Activated CD8-positive, alpha-beta T cell treated with anti-CD3 and anti-CD28 coated beads for 36 hours (primary cell): ENCODE data around the gene UGGT1. TPM values are rescaled to one million over a fixed set of nuclear protein-coding genes. Genes with fewer than 3 reads are reported as not detected.
"Not testable (repeated sequence)": the region's sequence is repeated elsewhere in the genome, so short reads cannot be mapped to it uniquely, and the experiment has no call there.

Experiments used
- ATAC-seq: fragments of 200-7000 bp; cut with Tn5 transposase; one replicate; pipeline ENCODE4 v1.10.0; 2021; ENCODE audit warnings: mild to moderate bottlenecking, moderate library complexity
- CTCF ChIA-PET: fragments of 350-600 bp; sonication (Branson Sonifier 250); formaldehyde crosslinking; loops from one replicate; lab custom pipeline; 2021; ENCODE audit warnings: antibody characterized with exemption; lab: Charles Lee
- POLR2A ChIA-PET: fragments of 350-600 bp; sonication (Branson Sonifier 250); formaldehyde crosslinking; loops from one replicate; lab custom pipeline; 2021; ENCODE audit warnings: antibody characterized with exemption; lab: Charles Lee
- DNase-seq: peaks from one replicate; pipeline ENCODE4 v3.0.0-alpha.2; 2020
- H3K27ac Mint-ChIP-seq: one replicate; pipeline ENCODE4 v1.8.0; 2021; ENCODE audit warnings: mild to moderate bottlenecking, mixed read lengths
- H3K27me3 Mint-ChIP-seq: one replicate; pipeline ENCODE4 v1.8.0; 2021; ENCODE audit warnings: mixed read lengths
- H3K36me3 Mint-ChIP-seq: one replicate; pipeline ENCODE4 v1.8.0; 2021; ENCODE audit warnings: low read depth, mixed read lengths
- H3K4me1 Mint-ChIP-seq: one replicate; pipeline ENCODE4 v1.8.0; 2021; ENCODE audit warnings: low read depth, mixed read lengths
- H3K4me3 Mint-ChIP-seq: one replicate; pipeline ENCODE4 v1.8.0; 2021; ENCODE audit warnings: mild to moderate bottlenecking, moderate library complexity, mixed read lengths
- H3K9me3 Mint-ChIP-seq: one replicate; pipeline ENCODE4 v1.8.0; 2021; ENCODE audit warnings: mixed read lengths
- intact Hi-C: fragments of 100-400 bp; cut with micrococcal nuclease; formaldehyde crosslinking; loops from one replicate; pipeline ENCODE4 v1.10.0; 2022
- total RNA-seq, 2 experiments: library from RNA; stranded (reverse); gene quantifications; one replicate each; pipeline ENCODE4 v1.2.3, GENCODE V29; 2021
- TF ChIP-seq, protein P1 (sequence below): fragments of 200-600 bp; IDR thresholded peaks from one replicate; pipeline ENCODE4 v1.8.0; 2022; ENCODE audit warnings: antibody characterized with exemption, mild to moderate bottlenecking

The UGGT1 gene
- total RNA-seq, 2 experiments from 2014 or later = 47.7 to 51.6 TPM

DNA sequence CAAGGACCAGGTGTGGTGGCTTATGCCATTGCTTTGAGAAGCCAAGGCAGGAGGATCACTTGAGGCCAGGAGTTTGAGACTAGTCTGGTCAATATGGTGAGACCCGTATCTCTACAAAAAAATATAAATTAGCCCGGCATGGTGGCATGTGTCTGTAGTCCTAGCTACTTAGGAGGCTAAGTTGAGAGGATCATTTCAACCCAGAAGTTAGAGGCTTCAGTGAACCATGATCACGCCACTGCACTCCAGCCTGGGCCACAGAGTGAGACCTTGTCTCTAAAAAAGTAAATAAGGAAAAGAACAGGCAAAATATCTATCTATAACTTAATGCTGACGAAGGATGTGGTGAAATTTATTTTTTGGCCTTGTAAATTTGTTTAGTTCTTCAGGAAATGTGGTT is 78.1 kb downstream of the UGGT1 start:
- DNase-seq (no peak), ATAC-seq (no peak)
- Mint-ChIP-seq H3K27ac (no peak overlapping the region), H3K4me3 (no peak overlapping the region), H3K27me3 (no peaks in the 10 kb centered on the region), H3K9me3 (no peaks in the 10 kb centered on the region), H3K4me1 (peaks cover 17% of the 10 kb centered on the region), H3K36me3 (peaks cover 62% of the 10 kb centered on the region)
- TF ChIP-seq, protein P1, sequence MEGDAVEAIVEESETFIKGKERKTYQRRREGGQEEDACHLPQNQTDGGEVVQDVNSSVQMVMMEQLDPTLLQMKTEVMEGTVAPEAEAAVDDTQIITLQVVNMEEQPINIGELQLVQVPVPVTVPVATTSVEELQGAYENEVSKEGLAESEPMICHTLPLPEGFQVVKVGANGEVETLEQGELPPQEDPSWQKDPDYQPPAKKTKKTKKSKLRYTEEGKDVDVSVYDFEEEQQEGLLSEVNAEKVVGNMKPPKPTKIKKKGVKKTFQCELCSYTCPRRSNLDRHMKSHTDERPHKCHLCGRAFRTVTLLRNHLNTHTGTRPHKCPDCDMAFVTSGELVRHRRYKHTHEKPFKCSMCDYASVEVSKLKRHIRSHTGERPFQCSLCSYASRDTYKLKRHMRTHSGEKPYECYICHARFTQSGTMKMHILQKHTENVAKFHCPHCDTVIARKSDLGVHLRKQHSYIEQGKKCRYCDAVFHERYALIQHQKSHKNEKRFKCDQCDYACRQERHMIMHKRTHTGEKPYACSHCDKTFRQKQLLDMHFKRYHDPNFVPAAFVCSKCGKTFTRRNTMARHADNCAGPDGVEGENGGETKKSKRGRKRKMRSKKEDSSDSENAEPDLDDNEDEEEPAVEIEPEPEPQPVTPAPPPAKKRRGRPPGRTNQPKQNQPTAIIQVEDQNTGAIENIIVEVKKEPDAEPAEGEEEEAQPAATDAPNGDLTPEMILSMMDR = no peak
- intact Hi-C loops = no loop called here
- ChIA-PET POLR2A (no interaction called here), CTCF (interaction anchor here (1.2 to 1.7 kb wide), 2 partner anchors 10 to 16 kb away, joined by 4 read pairs; no protein-coding TSS in a partner anchor)

DNA sequence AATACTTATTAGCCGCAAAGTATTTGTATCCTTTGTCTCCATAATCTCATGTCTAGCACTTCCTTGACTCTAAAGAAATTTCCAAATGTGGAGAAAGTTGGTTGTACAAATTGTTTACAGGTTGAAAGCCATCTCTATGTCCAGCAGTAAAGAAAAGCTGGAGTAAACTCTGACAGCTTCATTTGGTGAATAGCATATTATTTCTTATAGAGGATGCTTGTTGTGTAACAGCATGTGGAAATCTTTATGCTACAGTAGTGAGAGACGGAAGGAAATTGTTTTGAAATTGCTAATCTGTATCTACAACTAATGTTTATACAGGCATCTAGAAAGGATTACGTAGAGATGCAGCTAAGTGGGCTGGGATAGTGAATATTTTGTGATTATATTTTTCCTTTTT is 78.5 kb downstream of the UGGT1 start:
- Mint-ChIP-seq H3K4me1 (peaks cover 17% of the 10 kb centered on the region), H3K27me3 (no peaks in the 10 kb centered on the region), H3K9me3 (no peaks in the 10 kb centered on the region), H3K36me3 (peaks cover 60% of the 10 kb centered on the region), H3K27ac (no peak overlapping the region), H3K4me3 (no peak overlapping the region)
- ATAC-seq (no peak), DNase-seq (no peak)
- ChIA-PET CTCF (interaction anchor here (1.2 to 1.7 kb wide), 2 partner anchors 9 to 16 kb away, joined by 4 read pairs; no protein-coding TSS in a partner anchor), POLR2A (no interaction called here)
- TF ChIP-seq, protein P1 = no peak
- intact Hi-C loops = no loop called here

DNA sequence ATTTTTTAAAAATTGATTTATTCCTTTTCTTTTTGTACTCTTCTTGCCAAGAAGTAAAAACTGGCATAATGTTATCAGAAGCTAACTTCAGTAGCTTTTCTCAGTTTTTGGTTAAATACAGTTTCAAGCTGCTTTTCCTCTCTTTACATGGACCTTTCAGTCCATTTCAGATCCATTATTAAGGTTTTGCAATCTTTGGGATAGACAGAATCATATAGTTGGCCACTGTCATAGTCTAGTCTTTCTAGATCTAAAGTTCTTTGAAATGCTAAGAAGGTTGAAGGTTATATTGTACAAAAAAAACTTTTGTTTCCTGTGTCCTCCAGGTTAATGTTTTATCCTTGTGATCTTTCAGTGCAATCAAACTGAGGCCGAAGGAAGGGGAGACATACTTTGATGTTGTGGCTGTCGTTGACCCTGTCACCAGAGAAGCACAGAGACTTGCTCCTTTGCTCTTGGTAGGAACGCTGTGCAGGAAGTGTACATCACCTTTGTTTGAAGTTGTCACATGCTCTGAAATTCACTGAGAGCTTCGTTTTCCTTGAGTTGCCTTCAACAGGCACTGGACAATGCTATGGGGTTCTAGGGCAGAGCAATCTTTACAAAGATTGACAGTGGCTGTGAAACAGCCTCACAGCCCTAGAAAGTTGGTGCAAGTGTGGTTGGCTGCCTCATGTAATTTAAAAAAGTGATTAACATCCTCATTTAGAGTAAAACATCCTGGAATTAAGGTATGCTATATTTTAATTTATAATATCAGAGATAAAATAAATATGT is 79.1 kb downstream of the UGGT1 start:
- TF ChIP-seq, protein P1 = no peak
- H3K4me3 Mint-ChIP-seq = no peak overlapping the region
- H3K4me1 Mint-ChIP-seq = peaks cover 17% of the 10 kb centered on the region
- no peak for DNase-seq
- POLR2A ChIA-PET = interaction anchor here (2.0 kb wide), 1 partner anchor 78 kb away, joined by 6 read pairs; no protein-coding TSS in a partner anchor
- peaks cover 56% of the 10 kb centered on the region for H3K36me3 Mint-ChIP-seq
- H3K27ac Mint-ChIP-seq = no peak overlapping the region
- H3K9me3 Mint-ChIP-seq = no peaks in the 10 kb centered on the region
- ATAC-seq = no peak
- intact Hi-C loops = no loop called here
- CTCF ChIA-PET = interaction anchor here (1.2 to 1.9 kb wide), 3 partner anchors 9 to 15 kb away, joined by 4 read pairs; no protein-coding TSS in a partner anchor
- H3K27me3 Mint-ChIP-seq = no peaks in the 10 kb centered on the region

DNA sequence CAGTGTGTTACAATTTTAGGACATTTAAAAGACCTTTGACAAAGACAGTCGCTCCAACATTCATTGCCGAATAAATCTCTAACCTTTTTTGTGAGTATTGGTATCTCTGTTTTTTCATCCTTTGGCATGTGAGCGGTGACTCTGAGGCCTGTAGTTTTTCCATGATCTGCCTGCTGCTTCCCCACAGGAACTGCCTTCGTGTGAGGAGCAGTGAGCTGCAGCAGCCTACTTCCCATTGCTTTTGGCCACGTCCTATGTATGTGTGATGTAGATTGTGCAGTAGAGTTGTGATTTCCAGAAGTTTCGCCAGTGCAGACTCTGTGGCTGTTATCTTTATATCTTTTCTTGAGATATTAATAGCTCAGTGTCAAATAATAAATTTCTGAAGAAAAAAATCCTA is 79.8 kb downstream of the UGGT1 start:
- ATAC-seq = no peak
- ChIA-PET CTCF (interaction anchor here (1.0 to 1.9 kb wide), 3 partner anchors 11 to 107 kb away, joined by 3 to 5 read pairs (median 4); no protein-coding TSS in a partner anchor), POLR2A (interaction anchor here (2.0 kb wide), 1 partner anchor 79 kb away, joined by 6 read pairs; no protein-coding TSS in a partner anchor)
- Mint-ChIP-seq H3K4me1 (peaks cover 17% of the 10 kb centered on the region), H3K4me3 (no peak overlapping the region), H3K9me3 (no peaks in the 10 kb centered on the region), H3K27ac (no peak overlapping the region), H3K27me3 (no peaks in the 10 kb centered on the region), H3K36me3 (peaks cover 60% of the 10 kb centered on the region)
- intact Hi-C loops = no loop called here
- DNase-seq = no peak
- TF ChIP-seq, protein P1 = no peak

DNA sequence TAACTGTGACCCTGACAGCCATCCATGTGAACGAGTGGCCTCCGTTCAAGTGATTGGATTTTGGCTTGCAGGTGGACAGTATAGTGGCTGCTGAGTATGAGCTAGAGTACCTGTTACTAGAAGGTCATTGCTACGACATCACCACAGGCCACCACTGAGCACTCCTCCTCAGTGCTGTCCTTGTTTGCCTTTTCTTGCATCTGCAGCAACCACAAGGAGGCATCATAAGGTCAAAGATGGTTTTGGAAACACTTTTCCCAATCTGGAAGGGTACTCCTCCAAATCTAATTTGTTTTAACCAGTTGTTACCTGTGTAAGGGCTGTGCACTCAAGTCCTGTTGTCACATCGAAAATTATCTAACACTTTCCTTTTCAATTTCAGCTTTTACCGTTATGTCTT is 81.2 kb downstream of the UGGT1 start:
- TF ChIP-seq, protein P1 = peak; percentile 16
- ATAC-seq (no peak), DNase-seq (no peak)
- H3K4me1 Mint-ChIP-seq = peaks cover 14% of the 10 kb centered on the region
- no peak overlapping the region for H3K27ac Mint-ChIP-seq
- H3K9me3 Mint-ChIP-seq = no peaks in the 10 kb centered on the region
- intact Hi-C loops = no loop called here
- ChIA-PET POLR2A (no interaction called here), CTCF (interaction anchor here (1.7 to 1.9 kb wide), 2 partner anchors 12 to 109 kb away, joined by 4 to 5 read pairs; no protein-coding TSS in a partner anchor)
- H3K27me3 Mint-ChIP-seq = no peaks in the 10 kb centered on the region
- no peak overlapping the region for H3K4me3 Mint-ChIP-seq
- H3K36me3 Mint-ChIP-seq = peaks cover 54% of the 10 kb centered on the region

DNA sequence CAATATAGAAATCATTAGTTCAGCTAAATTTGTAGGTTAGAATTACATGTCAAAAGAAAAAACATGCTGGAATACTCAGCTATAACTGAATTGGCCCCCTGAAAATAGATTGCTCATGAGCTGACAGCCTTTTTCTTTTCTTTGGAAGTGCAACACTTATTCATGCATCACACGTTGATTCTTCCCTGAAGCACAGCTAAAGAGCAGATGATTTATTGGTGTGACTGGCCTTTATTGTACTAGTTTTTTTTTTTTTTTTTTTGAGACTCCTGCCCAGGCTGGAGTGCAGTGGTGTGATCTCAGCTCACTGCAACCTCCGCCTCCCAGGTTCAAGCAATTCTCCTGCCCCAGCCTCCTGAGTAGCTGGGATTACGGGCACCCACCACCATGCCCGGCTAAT is 83.1 kb downstream of the UGGT1 start:
- H3K27ac Mint-ChIP-seq, intact Hi-C loops, H3K9me3 Mint-ChIP-seq, POLR2A ChIA-PET, DNase-seq, ATAC-seq, H3K4me3 Mint-ChIP-seq, H3K4me1 Mint-ChIP-seq, H3K27me3 Mint-ChIP-seq: not testable (repeated sequence)
- H3K36me3 Mint-ChIP-seq = peaks cover 52% of the 10 kb centered on the region
- CTCF ChIA-PET = interaction anchor here (1.1 to 1.7 kb wide), 2 partner anchors 18 to 63 kb away, joined by 3 to 4 read pairs; no protein-coding TSS in a partner anchor
